GM21367 (cell line): ENCODE measurements around the gene LCE7A.

Source experiments
- ATAC-seq: cut with Tn5 transposase; IDR thresholded peaks from one replicate; pipeline ENCODE4 v1.9.1; 2021; ENCODE audit not compliant: unreplicated experiment

The LCE7A gene, protein sequence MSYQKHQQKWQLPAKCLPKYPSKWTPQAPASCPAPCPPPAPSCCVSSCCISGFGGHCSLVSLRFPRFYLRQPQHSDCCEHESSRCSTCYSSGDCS

DNA sequence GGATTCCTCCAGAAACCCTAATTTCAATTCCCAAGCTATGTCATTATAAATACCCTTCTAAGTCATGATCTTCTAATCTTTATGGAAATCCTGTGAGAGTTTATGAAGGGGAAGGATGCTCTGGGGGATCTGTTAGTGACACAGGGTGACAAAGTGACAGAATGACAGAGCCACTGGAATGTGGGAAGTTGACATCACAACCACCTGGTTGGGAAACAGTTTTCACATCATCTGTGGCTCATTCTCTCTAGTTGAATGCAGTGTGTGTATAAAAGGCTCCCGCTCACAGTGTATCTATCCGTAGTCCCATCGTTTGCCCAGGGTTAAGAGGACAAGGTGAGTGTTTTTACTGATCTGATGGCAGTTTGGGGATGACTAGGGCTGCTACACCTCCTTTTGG, at the start of gene LCE7A:
LCE7A (plus strand) TSS at position 301 of the 400 bp plus-strand sequence. CDS start 702 bp downstream, outside the sequence.
- ATAC-seq: no peak

DNA sequence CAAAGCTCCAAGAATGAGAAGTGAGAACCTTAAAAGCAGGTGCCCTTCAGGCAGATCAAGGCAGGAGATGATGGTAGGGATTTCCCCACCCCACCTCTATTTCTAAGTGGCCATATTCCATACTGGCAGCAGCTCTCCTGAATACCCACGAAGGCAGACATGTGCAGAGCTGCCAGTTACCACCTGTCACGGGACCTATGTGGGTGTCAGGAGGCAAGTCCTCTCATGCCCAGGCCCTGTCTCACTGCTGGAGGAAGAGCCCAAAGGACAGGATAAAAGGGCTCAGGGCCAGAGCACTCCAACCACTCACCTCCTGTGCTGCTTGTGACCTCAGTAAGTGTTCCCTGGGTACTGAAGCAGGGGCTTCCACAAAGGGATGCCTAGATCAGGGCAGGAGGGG, 48.7 kb upstream of the LCE7A start:
- no peak for ATAC-seq

DNA sequence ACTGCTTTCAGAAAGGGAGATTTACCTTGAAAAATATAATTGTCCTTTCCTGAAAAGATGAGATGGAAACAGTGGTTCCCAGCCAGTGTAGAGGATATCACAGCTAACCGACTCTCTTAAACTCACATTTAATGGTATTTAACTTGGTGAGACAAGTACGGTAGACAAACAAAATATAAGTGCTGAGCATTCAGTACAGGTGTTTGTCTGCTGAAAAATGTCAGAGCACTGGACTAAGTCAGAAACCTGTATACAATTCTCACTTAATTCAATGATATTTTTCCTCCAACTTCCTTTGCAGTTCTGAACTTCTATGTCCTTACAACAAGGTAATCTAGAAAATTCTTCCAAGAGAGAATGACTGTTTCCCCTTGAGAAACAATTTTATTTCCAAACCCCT, 48.1 kb upstream of the LCE7A start, which contains the start of gene LCE1B:
LCE1B (plus strand) TSS at position 301 of the 400 bp plus-strand sequence. CDS start 476 bp downstream, outside the sequence.
- ATAC-seq: no peak

DNA sequence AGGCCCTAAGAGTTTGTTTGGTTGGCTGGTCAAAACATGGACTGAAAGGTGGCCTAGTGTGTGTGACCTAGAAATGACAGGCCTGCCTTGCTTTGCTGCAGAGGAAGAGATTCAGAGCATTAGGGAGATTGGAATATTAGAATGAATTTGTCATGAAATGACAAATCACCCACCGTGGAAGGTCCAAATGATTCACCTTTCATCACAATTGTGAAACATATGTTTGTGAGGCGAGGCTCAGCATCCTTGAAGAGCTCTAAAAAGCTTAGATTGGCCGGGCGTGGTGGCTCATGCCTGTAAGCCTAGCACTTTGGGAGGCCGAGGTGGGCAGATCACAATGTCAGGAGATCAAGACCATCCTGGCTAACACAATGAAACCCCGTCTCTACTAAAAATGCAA, 42.5 kb upstream of the LCE7A start:
- ATAC-seq: no peak

DNA sequence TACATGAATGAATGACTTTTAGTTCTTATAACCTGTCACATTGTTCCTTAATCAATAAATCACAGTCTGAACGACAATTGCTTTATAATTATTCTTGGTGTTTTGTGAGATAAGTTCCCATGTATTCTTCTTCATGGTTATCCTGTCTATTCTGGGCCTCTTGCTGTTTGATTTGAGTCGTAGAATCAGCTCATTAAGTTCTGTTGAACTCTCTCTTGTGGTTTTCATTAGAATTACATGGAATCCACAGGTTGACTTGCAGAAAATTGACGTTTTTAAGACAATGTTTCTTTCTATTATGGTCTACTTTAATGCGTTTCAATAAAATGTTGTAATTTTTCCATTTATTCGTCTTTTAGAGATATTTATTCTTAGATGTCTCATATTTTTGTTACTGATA, 36.5 kb upstream of the LCE7A start:
- no peak for ATAC-seq

DNA sequence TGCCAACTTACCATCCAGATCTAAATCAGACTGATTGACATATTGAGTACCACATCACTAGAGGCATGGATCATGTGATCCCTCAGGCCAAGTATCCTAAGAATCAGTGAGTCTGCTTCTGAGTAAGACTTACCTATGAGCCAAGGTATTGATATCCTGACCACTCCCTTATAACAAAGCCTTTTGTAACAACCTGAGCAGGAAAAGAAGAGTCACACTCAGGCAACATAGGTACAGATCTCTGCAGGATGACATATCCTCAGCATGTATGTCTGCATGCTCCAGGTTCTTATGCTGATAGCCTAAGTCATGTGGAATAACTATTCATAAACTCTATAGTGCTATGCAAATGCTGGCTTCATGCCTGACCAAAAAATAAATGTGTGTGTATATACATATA, 34.8 kb upstream of the LCE7A start:
- no peak for ATAC-seq

DNA sequence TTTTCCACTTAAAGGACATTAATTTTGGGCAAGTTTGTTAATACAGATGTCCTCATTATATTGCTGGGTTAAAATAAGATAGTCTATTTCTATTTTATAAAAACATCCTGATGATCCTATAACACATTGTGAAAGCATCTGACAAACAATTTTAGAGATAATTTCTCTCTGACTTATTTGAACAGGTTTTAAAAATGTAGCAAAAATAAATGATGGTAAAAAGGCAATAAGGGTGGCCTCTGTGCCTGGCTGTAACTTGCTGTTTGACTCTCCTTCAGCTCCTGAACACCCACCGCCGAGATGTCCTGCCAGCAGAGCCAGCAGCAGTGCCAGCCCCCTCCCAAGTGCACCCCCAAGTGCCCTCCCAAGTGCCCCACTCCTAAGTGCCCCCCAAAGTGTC, 32.6 kb upstream of the LCE7A start, which contains the start of gene LCE1A:
LCE1A (plus strand) TSS at position 301 of the 400 bp plus-strand sequence; CDS start at position 301, 0 bp downstream.
- no peak for ATAC-seq

DNA sequence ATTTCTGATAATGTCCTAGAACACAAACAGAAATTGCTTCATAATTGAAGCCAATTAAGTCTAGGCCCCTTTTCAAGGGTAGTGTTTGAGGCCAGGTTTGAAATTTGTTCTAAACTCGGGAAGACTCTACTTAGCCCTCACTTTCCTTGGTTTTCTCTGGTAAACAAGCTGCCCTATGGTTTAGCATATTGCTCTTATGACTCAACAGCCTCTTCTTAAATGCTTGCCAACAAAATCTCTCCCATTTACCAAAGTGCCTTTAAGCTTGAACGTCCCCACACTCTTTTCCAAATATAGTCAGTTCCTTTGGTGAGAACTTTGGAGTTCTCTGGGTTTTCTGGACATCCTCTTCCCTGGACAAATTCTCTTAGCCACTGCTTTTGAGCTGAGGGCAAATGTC, 22.9 kb upstream of the LCE7A start:
- no peak for ATAC-seq

DNA sequence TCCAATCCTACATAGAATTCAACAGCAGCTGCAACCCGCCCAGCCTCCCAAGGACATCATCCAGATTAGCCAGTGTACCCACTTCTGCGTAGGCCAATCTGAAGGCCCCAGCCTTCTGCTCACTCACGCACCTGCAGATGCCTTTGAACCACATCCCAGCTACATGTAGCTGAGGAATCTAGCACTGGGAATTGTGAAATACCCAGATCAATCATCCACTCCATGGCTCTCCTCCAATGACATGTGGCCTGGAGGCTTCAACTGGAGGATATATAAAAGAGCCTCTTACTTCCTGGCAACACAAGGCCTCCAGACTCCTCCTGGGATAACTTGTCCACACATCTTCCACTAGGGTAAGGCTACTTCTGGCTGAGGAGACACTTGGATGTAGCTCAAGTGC, 17.2 kb upstream of the LCE7A start, which contains the start of gene LCE6A:
LCE6A (plus strand) TSS at position 301 of the 400 bp plus-strand sequence. CDS start 665 bp downstream, outside the sequence.
- no peak for ATAC-seq

DNA sequence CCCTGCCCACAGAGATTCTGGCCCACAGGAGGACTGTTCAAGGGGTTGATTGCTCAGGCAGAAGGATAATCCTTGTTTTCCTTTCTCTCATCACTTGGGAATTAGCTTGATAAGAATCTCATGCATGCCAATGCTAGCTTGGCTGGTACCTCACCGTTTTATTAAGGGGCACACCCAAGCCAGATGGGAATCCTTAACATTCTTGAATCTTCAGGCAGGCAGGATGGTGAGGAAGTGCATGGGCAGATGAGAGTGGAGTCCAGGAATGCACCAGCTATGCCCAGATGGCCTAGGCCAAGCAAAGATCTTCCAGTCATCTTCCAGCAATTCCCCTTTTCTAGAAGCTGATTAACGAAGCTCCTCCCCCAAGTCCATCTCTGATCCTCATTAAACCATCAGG, 4.1 kb upstream of the LCE7A start:
- no peak for ATAC-seq

DNA sequence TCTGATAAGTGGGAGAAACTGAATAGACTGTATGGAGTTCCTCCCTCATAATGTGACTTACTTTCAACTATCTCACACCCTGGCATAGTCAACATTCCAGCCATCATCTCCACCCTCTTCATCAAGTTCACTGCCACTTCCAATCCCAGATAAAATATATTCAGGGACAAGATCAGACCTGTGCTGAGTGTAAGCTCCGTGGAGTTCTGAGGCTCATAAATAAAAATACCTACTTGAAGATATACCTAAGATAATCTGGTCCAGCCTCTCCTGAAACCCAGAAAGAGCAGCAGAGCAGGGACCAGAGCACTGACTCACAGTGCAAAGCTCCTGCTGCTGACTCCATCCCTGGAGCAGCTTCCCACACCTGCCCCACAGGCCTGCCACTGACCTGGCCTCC, 1.7 kb upstream of the LCE7A start:
- ATAC-seq: no peak

DNA sequence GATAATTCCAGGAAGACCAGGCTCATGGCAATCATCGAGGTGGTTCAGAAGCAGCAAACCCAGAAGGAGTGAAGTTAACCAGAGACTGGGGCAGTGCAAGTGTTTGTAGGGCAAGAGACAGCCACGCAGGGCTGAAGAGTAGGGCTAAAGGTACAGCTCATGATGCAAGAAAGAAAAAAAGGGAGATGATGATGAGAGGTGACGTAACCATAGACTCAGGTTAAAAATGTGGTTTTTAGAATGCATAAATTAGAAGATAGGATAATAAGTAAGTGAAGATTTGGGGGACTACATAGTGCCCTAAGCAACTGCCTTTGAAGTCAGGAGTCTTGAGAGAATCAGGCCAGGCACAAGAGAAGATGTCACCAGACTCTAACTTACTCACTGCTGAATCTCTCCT, 333 bp downstream of the LCE7A start:
- ATAC-seq: no peak

DNA sequence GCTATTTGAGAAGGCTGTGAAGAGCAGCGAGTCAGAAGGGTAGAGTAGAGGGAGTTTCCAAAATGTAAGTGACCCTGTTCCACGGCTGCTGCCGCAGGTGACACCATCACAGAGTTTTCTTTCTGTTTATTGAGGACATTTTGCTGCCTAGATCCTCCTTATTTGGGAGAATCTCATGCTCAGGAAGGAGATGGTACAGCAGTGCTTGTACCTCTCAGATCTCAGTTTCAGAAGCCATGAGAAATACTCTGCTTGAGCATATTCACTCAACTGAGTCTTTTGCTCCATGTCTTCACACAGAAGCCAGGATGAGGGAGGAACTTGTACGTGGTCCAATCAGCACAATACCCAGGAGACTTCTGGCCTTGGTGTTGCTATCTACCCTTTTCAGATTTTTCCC, 1.6 kb downstream of the LCE7A start:
- no peak for ATAC-seq

DNA sequence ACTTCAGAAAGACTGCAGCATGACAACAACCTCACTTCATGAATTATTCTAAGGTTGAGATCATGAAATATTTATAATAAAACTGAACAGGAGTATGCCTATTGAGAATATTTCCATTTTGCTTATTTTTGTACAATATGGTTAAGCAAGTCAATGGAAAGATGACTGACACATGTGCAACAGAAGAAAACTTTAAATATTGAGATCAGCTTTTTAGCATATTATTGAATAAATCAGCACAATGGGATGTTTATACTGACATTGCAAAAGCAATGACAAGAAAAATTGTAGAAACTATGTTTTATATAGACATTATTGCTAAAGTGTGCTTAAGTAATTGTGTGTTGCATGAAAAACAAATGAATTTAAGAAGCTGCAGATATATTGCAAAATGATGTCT, 4.6 kb downstream of the LCE7A start:
- no peak for ATAC-seq

DNA sequence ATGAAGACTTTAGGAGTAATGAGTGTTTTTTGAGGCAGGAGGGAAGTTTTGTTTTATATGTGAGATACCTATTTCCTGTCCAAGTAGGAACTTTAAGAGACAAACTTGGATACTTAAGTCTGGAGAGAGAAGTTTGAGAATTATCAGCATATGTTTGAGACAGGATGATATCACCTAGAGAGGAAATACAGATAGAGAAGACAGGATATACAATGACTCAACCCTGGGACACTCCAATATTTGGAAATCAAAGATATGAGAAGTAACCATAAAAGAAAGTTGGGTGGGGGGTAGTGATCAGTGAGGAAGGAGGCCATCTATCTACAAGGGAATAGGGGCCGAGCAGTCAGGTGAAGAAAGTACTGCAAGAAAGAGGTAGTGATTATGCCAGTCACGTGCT, 6.5 kb downstream of the LCE7A start:
- no peak for ATAC-seq

DNA sequence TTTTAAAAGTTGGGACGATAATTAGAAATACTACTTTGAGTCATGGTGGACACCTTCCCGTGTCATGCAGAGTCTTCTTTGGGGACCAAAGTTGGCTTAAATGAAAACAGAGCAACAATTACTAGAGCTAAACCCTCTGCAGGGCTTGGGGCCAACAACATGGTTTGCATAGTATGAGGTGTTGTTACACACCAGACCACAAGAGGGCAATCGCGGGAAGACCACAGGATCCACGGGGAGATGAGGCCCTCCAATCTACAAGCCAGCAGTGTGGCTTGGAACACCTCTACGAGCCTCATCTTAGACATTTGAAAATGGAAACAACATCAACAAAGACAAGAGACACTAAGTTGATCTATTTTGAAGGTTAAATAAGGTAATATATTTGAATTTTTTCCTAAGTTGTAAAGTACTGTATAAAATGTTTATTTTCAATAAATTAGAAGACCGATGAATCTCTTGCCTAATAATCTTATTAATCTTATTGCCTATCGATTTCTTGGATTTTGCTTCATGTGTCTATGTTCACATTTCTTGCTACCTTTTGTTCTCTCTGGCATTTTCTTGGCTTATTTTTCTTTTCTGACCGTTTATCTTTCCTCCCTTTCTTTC, 10.1 kb downstream of the LCE7A start:
- no peak for ATAC-seq

DNA sequence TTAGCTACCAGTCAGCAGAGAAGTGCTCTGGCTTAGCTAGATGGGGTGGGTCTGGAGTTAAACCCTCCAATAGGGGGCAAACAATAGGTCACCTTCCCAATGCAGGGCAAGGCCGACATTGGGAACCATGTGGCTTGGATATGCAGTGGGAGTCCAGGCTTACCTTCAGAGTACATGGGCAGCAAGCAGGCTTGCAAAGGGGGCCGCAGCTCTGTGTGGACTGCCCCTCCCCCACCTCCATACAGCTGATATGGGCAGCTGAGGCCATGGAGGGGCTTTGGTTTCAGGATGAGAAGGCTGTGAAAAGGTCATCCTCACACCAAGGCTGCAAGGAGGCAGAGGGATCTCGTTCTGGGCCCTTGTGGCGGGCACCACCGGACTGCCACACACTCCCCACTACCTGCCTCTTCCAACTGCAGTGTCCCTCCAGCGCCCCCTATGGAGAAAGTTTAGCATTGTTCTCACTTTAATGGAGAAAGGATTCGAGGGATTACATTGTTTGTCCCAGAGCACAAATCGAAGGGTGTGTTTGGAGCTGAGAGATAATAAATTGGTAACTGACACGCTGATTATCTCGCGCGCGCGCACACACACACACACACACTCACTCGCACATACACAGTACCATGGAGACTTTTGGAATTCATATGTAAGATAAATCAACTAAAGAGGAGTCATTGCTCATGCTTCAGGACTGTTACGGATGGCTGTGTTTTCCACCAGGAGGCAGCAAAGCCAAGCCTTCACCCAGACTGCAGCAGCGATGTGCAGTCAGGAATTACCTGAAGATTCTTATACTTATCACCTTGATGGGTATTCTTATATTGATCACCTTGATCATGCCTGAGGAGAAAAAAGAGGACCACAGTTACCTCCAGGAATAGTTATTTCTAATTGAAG, 11.3 kb downstream of the LCE7A start:
- ATAC-seq: no peak

DNA sequence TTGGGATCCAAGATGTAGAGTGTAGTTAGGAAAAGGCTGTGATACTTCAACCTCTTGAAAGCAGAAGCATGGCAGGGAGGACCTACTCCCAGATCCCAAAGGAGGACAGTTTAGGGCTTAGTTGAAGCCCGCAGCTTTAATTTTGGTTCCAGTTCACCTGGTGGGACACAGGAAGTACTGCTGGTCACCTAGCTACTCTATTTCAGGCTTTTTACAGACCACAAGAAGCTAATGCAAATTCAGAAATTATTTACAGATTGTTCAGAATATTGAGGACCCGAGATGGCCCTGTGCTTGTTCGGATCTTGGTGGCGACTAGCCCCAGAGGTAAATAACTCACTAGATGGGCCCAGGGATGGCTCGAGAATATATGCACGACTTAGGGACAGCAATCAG, 11.9 kb downstream of the LCE7A start:
- ATAC-seq: no peak

DNA sequence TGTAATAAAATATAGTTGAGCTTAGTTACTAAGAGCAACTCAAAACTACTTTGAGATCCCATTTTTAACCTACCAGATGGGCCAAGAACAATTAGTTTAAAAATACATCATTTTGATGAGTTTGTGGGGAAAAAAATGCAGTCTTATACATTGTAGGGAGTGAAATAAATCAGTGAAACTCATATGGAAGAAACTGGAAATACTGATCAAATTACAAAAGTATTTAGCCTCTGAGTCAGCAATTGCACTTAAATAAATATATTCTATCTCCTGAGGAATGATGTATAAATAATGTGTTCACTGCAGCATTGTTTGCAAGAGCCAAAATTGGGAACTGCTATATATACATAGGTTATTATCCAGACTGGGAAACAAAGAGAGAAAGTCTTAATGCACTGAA, 13.7 kb downstream of the LCE7A start:
- ATAC-seq: no peak

DNA sequence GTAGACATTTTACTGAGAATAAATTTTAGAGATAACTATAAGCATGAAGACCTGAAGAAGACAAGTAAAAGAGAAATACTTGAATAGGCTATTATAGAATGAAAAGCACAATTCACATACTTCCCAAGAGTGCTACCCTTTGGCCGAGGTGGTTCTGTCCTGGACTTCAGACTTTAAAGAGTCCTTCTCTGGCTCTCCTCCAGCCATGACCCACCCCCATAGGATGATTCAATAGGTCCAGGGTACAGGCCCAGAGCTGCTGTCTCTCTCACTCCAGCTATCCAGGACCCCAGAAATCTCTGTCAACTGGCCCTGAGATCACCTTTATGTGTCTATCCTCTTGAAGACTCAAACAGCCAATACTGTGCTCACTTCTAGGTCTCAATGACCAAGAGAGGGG, 17.0 kb downstream of the LCE7A start:
- no peak for ATAC-seq

DNA sequence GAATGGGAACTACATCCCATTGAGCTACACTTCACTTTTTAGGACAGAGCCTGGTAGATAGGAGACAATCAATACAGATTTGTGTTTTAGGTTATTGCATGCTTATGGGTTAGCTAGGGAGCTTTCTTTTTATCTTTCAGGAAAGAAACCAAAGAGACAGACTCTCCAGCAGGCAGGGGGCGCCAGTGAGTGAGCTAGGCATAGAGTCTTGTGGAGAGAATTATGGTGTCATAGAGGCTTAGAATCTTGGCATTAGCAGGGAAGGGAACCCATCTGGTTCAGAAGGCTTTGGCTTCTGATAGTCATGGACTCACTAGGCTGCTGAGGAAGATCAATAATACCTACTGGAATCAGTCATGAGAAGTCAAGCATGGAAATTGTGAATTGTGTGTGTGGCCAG, 18.2 kb downstream of the LCE7A start, which contains the start of gene SMCP:
SMCP (plus strand) TSS at position 281 of the 400 bp plus-strand sequence. CDS start 6,101 bp downstream, outside the sequence.
- ATAC-seq: no peak
